ENCODE data around the gene CBLC.

CBLC gene

DNA sequence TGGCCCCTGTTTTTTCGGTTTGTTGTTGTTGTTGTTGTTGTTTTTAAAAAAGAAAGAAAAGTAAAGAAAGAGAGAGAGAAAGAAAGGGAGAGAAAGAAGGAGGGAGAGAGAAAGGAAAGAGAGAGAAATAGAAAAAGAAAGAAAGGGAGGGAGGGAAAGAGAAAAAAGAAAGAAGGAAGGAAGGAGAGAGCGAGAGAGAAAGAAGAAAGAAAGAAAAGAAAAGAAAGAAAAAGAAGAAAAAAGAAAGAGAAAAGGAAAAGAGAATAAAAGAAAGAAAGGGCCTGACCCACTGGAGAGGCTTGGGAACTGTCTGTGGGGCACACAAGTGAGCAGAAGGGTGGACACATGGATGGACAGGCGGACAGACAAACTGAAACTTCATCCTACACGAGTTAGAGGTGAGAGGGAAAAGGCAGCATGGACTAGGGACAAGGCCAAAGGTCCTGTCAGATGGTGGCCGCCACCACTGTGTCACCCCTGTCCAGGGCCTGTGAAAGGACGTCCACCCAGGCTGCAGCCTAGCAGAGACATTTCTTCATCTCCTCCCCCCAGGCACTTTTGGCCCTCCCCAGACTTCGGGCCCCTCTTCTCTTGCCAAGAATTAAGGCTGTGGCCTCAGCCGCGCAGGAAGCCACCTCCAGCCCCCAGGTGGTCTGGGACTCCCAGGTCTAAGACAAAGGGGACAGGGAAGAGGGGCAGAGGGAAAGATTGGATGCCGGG is 22.1 kb downstream of the CBLC start:
- no peak for DNase-seq (ENCODE audit: low spot score)

DNA sequence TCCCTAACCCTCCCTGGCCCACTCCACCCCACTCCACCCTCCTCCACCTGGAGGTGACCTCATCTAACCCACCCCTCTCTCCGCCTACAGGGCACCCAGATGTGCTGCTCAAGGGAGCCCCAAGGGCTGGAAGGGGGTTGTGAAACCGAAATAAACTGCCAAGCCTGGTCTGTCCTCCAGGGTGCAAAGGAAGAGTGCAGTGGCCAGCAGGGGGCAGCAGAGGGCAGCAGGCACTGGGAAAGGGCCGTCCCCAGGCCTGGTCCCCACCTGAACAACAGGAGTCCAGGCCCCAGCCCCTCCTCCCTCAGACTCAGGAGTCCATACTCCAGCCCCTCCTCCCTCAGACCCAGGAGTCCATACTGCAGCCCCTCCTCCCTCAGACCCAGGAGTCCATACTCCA is 22.8 kb downstream of the CBLC start:
- peak; percentile 72 for DNase-seq (ENCODE audit: low spot score)

DNA sequence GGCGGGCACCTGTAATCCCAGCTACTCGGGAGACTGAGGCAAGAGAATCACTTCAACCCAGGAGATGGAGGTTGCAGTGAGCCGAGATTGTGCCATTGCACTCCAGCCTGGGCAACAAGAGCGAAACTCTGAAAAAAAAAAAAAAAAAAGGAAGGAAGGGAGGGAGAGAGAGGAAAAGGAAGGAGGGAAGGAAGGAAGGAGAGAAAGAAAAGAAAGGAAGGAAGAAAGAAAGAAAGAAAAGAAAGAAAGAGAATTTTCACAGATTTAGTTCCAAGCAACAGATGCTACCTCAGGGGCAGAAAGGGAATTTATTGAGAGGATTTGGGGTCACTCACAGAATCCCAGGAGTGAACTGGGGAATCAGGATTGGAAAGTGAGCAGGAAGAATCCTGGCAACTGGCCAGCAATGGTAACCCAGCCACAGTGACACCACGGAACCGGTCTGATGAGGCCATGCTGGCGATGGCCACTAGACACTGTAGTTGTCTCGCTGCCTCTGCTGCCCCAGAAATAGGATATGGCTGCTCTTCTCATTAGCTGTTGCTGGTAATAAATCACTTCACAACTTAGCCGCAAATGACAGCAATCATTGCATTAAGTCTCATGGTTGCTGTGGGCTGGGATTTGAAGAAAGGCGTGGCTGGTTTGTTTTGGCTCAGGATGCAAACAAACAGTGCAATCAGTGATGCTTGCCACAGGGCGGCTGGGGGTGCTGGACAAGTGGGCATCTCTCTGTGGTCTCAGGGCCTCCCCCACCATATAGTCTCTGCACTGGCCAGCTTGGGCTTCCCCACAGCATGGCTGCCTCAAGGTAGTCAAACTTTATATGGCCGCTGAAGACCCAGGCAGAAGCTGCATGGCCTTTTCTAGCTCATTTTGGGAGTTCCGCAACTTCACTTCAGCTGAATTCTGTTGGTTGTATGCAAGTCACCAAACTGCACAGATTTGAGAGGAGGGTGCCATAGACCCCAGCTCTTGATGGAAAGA is 26.0 kb downstream of the CBLC start:
- DNase-seq (ENCODE audit: low spot score), result no peak

DNA sequence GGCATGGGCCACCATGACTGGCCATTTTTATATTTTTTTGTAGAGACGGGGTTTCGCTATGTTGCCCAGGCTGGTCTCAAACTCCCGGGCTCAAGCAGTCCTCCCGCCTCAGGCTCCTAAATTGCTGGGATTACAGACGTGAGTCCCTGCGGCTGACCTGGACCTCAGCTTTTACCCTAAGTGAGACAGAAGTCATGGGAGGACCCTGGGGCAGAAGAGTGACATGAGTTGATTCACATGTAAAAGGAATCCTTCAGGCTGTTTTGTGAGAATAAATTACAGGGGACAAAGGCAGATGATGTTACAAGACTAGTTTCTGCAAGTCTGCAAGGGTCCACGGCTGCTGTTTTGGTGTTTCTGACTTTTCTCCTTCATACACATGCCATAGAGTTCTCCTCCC is 28.6 kb downstream of the CBLC start:
- no peak for DNase-seq (ENCODE audit: low spot score)

DNA sequence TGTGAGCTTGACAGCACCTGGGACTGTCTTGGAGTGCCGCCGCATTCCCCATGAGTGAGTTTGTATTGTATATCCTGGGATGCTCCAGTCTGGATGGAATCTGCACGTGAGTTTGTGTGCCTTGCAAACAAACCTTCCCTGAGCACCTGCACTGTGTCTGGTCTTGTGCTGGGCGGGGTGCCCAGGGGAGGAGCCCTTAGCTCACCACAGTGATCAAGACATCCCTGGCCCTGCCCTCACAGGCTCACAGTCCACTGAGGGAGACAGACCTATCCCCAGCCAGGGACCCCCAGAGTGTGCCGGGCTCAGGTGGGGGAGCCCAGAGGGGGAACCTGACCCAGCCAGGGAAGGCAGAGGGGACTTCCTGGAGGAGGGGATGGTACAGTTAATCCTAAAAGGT is 29.5 kb downstream of the CBLC start:
- no peak for DNase-seq (ENCODE audit: low spot score)

DNA sequence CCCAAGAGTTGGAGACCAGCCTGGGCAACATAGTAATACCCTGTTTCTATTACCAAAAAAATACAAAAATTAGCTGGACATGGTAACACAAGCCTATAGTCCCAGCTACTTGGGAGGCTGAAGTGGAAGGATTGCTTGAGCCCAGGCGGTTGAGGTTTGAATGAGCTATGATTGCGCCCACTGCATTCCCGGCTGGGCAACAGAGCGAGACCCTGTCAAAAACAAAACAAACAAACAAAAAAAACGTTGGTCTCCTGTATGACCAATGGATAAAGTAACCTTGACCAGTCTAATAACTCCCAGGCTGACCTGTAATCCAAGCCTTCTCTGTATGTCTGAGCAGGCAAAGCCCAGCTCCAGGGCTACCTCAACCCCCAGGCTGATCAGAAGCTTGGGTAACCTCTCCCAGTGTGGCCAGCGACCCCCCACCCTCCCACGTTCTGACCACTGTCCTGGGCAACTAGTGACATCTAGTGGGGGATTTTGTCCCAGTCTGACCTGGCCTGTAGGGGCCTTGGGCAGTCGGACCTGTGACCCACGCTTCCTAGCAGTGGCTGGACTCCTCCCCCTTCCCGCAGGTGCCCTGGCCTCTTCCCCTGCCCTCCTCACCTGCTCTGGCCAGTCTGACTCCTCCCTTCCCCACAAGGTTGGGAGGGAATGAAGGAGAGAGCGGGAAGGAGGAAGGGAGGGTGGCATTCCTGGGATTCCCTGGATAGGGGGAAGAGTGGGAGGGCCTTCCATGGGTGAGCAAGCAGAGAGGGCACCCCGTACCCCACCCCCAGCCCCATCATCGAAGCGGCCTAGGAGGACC is 30.2 kb downstream of the CBLC start:
- DNase-seq (ENCODE audit: low spot score), result no peak

DNA sequence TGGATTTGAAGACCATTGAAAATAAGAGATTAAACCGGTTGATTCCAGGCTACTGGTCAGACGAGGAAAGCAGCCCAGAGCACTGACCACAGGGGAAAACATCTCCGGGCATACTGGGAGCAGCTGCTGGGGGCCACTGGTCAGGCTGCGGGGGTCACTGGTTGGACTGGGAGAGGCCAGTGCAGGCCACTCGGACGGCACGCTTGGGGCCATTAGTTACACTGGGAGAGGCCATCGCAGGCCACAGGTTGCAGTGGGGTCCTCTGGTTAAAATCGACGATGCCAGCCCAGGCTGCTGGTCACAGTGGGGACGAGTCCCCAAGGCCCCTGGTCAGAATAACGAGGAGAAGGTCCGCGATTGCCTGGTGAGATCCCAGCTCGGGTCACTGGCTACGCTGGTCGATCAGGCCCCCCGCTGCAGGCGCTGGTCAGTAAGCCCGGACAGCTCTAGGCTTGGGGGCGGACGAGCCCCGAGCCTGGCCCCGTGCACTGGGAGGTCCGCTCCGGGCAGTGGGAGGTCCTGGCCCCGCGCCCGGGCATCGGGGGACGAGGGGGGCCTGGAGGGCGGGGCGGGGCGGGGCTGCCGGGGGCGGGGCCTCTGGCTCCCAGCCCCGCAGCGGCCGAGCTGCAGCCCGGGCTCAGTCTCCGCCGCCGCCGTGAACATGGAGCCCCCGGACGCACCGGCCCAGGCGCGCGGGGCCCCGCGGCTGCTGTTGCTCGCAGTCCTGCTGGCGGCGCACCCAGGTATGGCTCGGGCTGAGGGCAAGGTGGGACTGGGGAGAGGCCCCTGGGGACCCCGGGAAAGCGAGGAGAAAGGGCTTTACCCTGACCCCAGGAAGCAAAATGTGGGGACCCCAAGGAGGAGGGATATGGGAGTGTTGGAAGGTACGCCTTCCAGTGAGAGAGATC is 31.0 kb downstream of the CBLC start, which contains the start of gene BCAM:
Gene BCAM, plus strand, starts transcription at position 641 of the 909 bp plus-strand sequence. Its CDS starts 22 bp downstream, at position 663.
- DNase-seq (ENCODE audit: low spot score), result no peak

DNA sequence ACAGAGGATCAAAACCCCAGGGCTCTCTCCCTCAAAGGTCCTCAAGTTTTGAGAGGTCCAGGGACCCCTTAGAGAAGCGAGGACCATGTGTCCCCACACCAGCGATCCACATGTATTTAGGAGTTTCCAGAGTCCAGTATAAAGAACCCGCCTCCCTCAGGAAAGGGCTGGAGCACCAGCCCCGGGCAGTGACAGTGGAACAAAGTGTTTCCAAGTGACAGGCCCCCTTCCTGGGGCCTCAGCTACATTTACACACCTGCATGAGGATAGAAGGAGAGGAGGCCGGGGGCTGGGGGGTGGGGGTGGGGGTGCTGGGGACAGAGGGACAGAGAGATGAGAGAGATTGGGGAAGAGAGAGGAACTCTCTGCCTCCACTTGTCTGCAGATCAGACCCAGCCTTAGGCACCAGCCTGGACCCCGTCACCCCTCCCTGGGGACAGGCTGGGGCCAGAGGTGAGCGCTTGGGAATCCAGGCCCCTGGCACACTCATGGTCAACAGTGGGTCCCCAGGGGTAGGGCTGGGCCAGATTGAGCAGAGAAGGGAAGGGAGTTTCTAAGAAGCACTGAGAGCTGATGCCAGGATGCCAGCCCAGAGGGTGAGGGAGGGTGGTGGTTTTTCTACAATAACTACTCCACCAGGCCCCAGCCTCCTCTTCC is 32.0 kb downstream of the CBLC start:
- DNase-seq (ENCODE audit: low spot score), result no peak

DNA sequence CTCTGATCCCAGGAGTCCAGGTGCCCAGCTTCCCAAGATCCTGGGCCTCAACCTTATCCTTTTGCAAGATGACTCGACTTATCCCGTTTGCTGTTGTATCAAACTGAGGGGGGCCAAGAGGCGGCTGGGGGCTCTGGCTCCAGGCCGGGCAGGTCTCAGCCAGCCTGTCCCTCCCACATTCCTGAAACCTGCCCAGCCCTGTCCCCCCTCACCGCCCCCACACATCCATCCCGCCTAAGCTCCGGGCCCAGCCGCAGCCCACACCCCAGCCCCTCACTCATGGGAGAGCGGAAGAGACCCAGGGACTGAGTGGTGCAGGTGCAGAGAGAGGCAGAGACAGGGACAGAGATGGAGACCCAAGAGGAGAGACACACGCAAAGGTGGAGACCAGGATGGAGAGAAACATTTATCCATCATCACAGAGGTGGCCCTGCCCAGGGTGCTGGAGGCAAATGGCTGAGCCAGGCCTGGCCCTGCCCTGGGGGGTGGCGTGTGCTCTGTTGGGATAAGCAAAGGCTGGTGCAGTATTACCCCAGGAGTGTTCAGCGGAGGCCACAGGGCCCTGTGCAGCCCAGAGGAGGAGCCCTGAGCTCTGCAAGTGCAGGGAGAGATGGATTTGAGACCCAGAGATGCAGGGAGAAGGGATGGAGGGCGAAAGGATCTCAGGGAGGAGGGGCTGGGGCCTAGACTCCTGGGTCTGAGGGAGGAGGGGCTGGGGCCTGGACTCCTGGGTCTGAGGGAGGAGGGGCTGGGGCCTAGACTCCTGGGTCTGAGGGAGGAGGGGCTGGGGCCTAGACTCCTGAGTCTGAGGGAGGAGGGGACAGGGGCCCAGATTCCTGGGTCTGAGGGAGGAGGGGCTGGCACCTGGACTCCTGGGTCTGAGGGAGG is 32.8 kb downstream of the CBLC start:
- no peak for DNase-seq (ENCODE audit: low spot score)

DNA sequence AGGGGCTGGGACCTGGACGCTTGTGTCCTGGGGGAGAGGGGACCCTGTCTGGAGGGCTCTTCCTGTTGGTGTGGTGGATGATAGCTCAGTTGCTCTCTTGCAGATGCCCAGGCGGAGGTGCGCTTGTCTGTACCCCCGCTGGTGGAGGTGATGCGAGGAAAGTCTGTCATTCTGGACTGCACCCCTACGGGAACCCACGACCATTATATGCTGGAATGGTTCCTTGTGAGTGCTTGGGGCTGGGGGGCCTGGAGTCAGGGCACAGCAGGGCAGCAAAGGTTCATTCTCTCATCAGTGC is 33.4 kb downstream of the CBLC start:
- no peak for DNase-seq (ENCODE audit: low spot score)

DNA sequence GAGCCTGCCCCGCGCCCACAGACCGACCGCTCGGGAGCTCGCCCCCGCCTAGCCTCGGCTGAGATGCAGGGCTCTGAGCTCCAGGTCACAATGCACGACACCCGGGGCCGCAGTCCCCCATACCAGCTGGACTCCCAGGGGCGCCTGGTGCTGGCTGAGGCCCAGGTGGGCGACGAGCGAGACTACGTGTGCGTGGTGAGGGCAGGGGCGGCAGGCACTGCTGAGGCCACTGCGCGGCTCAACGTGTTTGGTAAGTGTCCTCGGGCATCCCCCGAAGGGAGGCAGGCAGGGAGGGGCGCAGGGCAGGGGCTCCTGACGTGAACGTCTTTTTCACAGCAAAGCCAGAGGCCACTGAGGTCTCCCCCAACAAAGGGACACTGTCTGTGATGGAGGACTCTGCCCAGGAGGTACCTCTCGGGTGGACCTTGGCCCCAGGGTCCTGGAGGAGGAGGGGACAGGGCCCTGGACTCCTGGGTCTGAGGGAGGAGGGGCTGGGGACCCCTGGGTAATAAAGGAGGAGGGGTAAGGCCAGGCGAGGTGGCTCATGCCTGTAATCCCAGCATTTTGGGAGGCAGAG is 34.5 kb downstream of the CBLC start:
- DNase-seq (ENCODE audit: low spot score), result no peak

DNA sequence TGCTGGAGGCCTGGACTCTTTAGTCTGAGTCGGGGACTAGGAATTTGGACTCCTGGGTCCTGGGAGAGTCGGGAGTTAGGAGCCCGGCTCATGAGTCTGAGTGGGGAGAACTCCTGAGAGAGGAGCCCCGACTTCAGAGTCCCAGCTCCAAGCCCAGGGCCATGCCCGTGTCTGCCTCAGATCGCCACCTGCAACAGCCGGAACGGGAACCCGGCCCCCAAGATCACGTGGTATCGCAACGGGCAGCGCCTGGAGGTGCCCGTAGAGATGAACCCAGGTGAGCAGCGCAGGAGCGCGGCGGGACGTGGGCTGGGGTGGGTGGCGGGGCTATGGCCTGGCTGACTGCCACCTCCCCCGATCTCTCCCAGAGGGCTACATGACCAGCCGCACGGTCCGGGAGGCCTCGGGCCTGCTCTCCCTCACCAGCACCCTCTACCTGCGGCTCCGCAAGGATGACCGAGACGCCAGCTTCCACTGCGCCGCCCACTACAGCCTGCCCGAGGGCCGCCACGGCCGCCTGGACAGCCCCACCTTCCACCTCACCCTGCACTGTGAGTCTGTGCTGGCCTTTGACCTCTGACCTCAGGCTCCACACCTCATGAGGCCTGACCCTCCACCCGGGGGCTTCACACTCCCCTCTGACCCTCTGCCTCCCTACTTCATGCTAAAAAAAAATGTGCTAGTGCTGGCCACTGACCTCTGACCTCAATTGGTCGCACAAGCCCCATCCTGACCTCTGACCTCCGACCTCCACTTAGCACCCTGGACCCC is 35.6 kb downstream of the CBLC start:
- no peak for DNase-seq (ENCODE audit: low spot score)

DNA sequence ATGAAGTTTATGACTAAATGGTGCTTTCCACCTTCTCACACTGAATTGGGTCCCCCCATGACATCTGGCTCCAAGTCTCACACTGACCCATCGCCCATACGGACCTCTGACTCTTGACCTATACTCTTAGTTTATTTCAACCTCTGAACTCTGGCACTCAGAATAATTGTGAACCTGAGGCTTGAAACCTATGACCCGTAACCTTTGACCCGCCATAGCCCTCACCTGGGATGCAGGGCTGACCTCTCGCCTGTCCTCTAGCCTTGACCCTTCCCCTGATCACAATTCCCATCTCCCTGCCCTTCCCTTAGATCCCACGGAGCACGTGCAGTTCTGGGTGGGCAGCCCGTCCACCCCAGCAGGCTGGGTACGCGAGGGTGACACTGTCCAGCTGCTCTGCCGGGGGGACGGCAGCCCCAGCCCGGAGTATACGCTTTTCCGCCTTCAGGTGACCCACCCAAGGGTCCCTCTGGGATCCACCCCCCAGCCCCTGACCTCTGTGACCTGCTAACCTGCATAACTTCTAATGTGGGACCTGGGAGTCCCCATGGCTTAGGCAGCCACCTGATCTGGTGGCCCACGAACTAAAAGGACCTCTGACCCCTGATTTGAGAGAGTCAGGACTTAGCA is 36.3 kb downstream of the CBLC start:
- DNase-seq (ENCODE audit: low spot score), result no peak

DNA sequence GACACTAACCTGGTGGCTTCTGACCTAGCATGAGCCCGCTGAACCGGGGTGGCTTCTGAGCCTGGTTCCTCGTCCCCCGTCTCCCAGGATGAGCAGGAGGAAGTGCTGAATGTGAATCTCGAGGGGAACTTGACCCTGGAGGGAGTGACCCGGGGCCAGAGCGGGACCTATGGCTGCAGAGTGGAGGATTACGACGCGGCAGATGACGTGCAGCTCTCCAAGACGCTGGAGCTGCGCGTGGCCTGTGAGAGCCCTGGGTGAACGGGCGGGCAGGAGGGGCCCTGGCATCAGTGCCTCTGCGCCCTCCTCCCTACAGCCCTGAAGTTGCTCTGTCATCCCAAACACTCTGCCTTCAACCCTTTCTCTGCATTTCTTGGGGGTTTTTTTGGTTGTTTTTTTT is 36.8 kb downstream of the CBLC start:
- no peak for DNase-seq (ENCODE audit: low spot score)

DNA sequence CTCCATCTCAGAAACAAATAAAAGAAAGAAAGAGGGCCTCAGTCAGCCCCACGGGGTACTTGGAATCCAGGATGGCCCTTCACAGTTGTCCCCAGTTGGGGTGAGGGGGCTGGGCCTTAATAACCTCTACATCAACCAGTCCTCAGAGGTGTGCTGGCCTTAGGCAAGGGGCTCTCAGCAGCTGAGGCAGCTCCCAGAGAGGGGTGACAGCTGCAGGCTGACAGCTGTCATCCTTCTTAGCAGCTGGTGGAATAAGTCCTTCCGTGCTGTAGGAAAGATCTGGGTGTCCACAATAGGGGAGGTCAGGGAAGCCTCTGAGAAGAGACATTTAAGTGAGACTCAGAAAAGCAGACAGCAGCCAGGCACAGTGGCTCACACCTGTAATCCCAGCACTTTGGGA is 38.6 kb downstream of the CBLC start:
- DNase-seq (ENCODE audit: low spot score), result no peak

DNA sequence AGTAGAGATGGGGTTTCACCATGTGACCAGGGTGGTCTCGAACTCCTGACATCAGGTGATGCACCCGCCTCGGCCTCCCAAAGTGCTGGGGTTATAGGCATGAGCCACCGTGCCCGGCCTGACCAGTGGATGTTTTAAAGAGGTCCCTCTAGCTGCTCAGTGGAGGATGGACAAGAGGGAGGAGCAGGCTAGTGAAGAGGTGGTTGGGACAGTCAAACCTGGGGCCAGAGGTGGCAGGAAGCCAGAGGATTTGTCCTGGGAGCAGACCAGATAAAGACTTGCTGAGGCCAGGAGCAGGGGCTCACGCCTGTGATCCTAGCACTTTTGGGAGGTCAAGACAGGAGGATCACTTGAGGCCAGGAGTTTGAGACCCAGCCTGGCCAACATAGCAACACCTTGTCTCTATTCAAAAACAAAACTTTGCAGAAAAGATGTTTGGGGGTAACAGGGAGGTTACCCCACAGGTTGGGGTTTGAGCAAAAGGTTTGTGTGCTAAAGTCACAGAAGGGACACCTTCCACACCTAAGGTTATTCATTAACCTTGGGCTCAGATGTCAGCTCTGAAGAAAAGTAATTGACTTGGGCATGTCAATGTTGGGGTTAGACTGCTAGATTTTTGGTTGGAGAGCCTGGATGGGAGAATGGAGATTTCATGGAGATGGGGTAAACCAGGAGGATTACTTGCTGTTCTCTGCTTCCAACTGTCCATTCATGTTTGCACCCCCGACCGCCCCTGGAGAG is 40.2 kb downstream of the CBLC start:
- no peak for DNase-seq (ENCODE audit: low spot score)

DNA sequence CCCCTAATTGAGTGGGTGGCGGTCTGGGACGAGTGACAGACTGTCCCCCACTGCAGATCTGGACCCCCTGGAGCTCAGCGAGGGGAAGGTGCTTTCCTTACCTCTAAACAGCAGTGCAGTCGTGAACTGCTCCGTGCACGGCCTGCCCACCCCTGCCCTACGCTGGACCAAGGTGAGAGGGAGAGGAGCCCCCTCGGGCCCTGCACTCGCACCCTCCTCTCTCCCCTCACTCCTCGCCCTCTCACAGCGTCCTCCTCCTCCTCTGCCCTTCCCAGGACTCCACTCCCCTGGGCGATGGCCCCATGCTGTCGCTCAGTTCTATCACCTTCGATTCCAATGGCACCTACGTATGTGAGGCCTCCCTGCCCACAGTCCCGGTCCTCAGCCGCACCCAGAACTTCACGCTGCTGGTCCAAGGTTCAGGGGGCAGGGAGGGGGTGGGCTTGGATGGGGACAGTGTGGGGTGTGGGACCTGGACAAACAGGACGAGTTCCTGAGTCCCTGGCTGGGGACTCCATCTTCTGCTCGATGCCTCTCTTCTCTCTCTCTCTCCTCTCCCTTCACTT is 40.9 kb downstream of the CBLC start:
- DNase-seq (ENCODE audit: low spot score), result no peak

Measured in hematopoietic multipotent progenitor cell treated with erythropoietin and hydrocortisone succinate and interleukin-3 and kit ligand, for 15 days (in vitro differentiated cells).